GM18867 (cell line): Measurements from ENCODE around the gene PRL.

Experiments
- ATAC-seq: cut with Tn5 transposase; IDR thresholded peaks from one replicate; pipeline ENCODE4 v1.9.1; 2021; ENCODE audit warnings: mild to moderate bottlenecking, moderate library complexity; ENCODE audit not compliant: unreplicated experiment

PRL gene

DNA sequence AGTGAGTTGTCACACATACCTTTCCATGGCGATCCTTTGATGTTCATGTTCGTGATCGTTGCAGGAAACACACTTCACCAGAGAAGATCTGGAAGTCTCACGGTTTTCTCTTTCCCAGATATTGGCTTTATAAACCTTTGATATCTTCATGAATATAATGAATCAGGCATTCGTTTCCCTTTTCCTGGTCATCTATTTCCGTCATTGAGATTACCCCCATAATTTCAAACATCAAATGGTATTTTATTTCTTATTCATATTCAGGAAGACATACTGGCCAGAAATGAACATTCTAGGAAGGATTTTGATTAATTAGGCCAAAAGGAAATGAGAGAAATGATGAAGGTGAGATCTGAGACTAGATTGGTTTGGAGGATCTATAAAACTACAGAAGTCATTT is at the start of gene PRL:
Gene PRL, minus strand, starts transcription at position 101 of the 400 bp plus-strand sequence. Its CDS starts 54 bp downstream, at position 47.
- no peak for ATAC-seq

DNA sequence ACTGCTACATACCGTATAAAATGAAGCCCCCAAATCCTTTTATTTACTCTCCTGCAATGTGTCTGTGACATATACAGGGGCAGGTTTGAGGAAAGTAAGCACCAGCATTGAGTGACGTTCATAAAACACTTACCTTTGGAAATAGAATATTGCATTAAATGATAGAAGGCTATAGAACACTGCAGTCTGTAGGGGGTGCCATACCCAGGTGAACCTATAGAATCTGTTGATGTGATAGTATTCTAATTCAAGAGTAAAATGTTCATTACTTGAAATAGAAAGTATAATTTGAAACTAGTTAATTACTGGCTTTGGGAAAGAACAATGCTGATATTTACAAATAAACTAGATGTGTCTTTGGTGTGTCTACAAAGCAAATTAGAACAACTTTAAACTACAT is 47.0 kb upstream of the PRL start:
- no peak for ATAC-seq

DNA sequence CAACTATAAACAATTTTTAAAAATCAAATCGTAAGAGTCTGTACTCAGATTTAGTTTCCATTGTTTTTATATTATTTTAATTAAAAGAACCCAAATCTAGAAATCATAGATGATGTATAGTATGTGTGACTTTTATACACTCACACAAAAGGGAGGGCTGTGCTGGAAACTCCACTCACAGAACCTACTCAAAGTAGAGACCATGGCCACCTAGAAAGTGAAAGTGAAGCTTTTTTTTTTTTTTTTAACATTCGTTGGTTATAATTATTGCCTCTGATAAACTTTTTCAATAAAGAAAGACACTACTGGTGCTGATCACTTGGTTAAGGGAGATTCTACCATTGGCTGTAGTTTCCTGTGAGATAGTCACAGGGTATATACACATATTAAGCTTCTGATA is 37.9 kb upstream of the PRL start:
- ATAC-seq: no peak

GRCh38 chr6:22333802-22334201 is 37.0 kb upstream of the PRL start:
- no peak for ATAC-seq

DNA sequence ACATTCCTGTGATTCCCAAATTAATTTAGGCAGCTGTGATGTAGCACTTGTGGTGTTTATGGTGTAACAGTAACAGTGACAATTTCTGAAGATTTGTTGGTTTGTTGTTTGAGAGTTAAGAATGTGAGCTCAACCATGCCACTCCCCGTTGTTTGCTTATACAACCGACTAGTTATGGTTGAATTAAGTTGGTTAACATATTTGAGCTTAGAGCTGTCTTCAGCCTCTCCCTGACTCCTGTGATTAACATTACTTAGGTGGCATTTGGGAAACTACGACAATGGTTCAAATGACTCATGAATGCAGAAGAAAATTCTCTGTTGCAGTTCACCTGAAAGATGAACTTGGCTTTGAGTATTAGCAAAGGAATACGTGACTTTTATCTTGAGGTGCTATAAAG is 35.9 kb upstream of the PRL start:
- no peak for ATAC-seq

DNA sequence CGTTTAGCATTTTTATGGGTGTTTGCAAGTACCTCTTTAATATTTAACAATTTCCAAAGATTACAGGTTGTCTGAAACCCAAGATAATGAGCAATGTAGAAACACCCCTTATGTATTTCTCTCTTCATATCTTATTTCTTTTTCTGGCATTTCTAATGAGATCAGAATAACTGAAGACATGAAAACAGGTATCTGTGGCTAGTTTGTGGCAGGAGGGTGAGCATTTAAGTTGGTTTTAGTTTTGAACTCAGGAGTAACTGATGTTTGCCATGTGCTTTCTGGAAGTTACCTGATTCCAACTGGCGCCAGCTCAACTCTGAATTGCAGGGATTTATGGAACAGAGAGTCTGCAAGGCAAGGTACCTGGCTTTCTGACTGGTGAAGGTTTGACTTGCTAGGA is 35.4 kb upstream of the PRL start:
- no peak for ATAC-seq

DNA sequence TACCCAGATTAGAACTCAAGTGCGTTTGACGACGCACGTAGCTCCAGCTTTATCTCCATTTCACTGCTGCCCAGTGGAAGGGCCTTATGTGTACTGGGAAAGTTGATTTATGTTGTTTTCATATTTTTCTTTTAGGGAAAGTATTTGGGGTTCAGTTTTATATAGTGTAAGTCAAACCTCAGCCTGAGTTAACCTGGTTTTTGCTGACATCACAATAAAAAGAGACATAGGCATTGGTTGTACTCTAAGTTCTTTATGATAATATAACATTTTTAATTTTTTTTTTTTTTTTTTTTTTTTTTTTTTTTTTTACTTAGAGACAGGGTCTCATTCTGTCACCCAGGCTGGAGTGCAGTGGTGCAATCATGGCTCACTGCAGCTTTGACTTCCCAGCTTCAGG is 34.1 kb upstream of the PRL start:
- no peak for ATAC-seq

GRCh38 chr6:22328474-22328873 is 31.6 kb upstream of the PRL start:
- no peak for ATAC-seq

DNA sequence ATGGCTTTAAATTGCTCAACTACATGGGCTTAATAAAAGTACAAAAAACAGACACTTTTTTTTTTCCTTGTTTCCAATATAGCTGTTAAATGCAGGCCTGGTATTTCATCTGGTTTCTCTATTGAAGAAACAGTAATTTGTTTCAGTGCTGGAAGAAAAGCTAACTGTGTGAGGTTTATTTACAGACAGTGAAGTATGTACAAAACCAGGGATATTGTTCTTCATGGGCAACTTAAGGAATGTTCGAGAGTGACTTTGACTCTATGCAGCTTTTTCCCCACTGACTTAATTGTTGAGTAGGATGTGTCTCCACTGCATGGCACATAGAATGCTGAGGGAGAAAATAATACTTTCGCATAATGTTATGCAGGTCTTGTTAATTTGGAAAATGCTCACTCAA is 31.0 kb upstream of the PRL start:
- no peak for ATAC-seq

DNA sequence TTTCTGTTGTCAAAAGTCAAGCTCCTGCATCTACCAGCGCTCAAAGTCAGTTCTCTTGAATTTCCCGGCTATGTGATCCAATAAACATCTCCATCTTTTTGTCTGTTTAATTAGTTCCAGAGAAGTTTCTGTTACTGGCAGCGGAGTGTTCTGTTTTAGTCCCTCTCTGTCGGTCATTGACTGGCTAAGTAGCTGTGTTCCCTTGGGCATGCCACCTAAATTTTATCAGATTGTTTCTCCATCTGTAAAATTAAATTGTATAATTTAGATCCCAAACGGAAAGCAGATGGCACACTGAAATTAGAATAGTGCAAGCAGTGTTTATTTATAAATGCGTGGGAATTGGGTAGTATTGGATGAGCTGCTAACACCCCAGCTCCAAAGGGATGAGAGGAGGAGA is 29.7 kb upstream of the PRL start:
- no peak for ATAC-seq

GRCh38 chr6:22325481-22325880 is 28.6 kb upstream of the PRL start:
- no peak for ATAC-seq

DNA sequence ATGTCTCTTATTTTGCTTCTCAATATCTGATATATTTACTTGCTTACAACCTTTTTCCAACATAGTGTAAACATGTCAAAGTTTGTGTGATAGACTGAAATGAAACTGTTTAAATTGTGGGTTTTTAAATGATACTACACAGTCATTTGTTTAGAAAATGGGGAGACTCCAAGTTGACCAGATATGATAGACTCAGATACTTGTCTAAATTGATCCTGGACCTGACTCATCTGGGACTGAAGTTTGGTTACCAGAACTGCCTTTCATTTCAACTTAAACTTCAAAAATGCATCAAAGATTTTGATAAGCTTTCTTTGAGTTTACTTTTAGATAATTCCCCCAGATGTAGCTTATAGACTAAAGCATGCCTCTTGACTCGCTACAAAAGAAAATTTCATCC is 27.0 kb upstream of the PRL start:
- no peak for ATAC-seq

GRCh38 chr6:22322103-22323030 is 25.5 kb upstream of the PRL start:
- peak; percentile 57 for ATAC-seq

DNA sequence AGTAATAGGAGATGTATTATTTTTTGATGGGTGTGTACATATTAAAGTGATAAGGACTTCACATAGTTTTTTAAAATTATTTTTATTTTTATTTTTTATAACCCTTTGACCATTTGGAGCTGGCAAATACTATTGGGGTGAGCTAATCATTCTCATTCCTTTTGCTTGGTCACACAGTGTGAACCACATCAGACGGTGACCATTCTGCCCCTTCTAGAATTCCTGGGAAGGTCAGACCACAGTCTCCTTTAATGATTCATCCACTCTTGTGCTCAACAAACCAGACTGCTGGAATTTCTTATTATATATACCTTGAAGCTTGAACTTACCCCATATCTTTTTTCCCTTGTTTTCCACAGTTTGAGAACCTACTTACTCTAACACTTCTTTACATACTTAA is 23.9 kb upstream of the PRL start:
- ATAC-seq: no peak

DNA sequence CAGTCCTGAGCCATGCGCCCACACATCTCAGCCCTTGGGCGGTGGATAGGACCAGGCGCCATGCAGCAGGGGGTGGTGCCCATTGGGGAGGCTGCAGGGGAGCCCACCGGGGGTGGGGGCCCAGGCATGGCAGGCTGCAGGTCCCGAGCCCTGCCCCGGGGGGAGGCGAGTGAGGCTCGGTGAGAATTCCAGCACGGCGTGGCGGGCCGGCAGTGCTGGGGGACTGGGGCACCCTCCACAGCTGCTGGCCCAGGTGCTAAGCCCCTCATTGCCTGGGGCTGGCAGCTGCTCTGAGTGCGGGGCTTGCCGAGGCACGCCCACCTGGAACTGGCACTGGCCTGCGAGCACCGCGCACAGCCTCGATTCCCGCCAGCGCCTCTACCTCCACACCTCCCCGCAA is 21.6 kb upstream of the PRL start:
- no peak for ATAC-seq

- no peak for ATAC-seq
Measured at GRCh38 chr6:22313796-22314195, 17.0 kb upstream of the PRL start.

DNA sequence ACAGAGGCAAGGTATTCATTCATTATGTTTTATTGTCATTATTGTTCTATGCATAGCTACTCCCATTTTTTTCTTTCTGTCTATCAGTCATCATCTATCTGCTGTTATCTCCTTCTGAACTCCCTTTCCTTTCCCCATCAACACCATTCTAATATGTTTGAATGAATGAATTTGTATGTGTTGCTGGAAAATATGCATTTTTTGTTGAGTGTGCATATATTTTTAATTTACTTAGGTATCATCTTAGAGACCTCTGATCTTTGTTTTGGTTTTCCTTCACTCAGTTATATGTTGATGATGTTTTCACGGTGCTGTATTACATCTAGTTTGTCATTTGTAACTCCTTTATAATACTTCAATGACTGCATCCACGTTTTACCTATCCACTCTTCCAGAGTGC is 12.1 kb upstream of the PRL start:
- ATAC-seq: no peak

DNA sequence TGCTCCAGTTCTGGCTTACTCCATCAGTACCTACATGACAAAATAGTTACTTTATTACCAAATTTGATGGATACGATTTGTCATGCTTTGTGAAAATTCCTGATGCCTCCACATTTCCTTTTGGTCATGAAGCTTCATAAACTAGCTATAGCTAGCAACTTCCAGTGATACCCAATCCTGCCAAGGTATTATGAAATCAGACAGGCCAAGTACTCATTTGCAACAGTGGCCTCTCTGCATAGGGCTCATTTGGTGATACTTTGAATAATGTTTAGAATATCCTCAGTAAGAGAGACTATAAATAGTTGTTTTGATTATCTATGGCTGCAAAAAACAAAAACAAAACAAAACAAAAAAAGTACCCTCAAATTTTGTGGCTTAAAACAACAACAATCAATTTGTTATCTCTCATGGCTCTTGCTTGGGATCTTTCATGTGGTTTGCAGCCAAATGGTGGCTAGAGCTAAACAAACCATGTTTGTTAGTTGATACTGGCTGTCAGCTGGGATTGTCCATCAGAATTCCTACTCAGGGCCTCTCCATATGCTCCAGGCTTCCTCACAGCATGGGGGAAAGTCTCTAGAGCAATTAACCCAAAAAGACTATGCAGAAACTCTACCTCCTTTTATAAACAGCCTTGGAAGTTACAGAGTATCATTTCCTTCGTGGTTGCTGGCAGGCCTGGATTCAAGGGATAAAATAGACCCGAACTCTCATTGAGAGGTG is 10.1 kb upstream of the PRL start:
- ATAC-seq: no peak

DNA sequence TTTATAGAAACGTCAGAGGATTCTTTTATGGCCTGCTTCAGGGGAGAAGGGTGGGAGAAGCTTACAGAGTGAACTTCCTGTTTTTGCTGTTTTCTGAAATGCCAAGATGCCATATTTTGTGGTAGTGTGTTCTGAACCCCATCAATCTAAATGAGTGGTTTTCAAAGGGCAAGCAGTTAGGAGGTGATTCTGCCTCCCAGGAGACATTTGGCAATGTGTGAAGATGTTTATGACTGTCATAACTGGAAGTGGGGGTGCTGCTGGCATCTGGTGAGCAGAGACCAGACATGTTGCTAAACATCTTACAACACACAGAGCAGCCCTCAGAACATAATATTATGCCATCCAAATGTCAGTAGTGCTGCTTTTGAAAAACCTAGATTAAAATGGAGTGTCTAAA is 6.0 kb upstream of the PRL start:
- no peak for ATAC-seq

- ATAC-seq: no peak
Measured at GRCh38 chr6:22300273-22300998, 3.6 kb upstream of the PRL start.

- ATAC-seq: no peak
Measured at GRCh38 chr6:22298475-22298890, 1.6 kb upstream of the PRL start.

DNA sequence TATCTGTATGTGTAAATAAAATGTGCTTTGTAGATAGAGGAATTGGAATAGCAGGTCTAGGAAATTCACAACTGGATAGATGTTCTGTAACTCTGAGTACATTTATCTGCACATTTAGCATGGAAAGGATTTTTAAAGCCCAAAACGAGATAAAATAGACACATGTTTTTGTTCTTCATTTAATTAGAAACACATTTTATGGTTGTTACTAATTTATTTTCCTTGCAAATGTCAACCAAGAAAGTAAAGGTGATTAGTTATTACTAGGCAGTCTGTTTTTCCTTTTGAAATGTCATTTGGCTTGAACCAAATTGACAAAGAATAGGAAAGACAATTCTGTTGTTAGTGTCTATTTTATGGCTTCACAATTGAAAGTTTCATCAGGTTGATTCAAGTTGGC is 769 bp downstream of the PRL start:
- no peak for ATAC-seq
